SW480 (cell line): Measurements from ENCODE around the gene MAP4K3.
A peak's percentile ranks its signal among the peaks of the same experiment; 100 is the strongest.

Source experiments
- DNase-seq: peaks from one replicate; pipeline ENCODE4 v3.0.0-alpha.2; 2016; ENCODE audit warnings: low spot score

MAP4K3 gene

GRCh38 chr2:39241588-39241987 lies 195.5 kb downstream of the MAP4K3 start:
- no peak for DNase-seq

DNA sequence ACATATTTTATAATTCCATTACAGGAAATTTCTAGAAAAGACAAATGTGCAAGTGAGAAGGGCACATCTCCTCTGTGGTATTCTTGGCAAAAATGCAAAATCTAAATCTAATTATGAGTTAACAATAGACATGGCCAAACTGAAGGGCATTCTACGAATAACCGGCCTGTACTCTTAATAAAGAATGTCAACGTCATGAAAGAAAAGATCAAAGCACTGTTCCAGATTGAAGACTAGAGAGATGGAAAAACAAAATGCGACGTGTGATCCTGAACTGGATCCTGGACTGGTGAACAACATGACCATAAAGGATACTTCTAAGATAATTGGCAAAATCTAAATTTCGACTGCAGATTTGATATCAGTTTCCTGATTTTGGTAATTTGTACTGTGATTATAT lies 196.3 kb downstream of the MAP4K3 start:
- DNase-seq = no peak

DNA sequence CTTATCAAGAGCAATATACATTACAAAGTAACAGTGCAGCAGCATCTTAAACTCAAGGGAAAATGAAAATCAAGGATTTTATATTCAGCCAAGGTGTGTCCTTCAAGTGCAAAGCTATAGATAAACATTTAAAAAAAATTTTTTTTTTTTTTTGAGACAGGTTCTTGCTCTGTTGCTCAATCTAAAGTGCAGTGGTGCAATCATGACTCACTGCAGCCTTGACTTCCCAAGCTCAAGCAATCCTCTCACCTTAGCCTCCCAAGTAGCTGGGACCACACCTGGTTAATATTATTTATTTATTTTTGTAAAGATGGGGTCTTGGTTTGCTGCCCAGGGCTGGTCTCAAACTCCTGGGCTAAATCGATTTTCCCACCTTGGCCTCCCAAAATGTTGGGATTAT lies 202.3 kb downstream of the MAP4K3 start:
- DNase-seq = no peak

DNA sequence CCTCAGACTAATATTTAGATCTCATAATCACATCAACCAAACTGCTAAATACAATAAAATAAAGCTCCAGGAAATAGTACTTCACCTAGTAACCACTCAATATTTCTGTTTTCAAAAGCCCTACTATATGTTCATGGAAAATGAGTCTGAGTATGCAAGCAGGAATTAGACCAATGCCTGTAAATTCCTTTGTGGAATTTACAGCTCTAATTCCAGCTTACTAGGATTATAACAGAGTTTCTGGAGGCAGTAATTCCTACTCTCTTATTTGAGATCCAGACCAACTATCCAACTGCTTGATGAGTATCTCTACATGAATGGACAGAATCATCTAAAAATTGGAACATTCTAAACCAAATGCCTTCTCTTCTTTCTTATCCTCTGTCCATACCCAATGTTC lies 204.9 kb downstream of the MAP4K3 start:
- no peak for DNase-seq

GRCh38 chr2:39228413-39229209 lies 208.5 kb downstream of the MAP4K3 start:
- DNase-seq = no peak

DNA sequence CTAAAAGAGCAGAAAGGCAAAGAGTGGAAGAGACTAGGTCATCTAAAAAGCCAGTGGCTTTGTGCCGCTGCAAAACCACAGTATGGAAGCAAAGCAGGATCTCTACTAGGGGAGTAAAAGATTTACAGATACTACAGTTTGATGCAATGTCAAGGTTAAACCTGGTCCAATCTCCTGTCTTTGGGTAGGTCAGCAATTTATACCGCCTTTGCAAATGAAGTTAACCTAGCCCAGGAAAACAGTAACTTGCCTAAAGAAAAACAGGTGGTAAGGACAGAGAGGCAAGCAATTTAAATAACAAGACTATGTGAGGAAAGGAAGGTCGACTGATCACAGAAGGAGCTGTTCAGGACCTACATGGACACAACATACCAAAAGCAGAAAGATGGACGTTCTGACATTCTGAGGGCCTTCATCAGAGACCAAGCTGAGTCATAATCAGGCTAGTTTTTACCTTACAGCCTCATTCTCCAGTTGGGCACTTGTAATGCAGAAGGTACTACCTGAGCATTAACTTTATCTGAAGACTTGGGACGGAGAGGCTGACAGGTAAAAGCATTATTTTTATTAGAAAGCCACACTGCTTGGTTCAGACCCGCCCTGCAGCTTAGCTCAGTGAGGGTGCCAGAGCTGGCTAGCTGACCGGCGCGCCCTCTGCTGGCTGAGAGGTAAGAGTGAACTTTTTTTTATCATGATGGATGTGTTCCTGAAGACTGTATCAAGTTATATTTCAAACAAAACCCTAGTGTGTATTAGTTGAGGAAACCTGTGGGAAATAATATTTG lies 209.3 kb downstream of the MAP4K3 start:
- peak; percentile 67 for DNase-seq

DNA sequence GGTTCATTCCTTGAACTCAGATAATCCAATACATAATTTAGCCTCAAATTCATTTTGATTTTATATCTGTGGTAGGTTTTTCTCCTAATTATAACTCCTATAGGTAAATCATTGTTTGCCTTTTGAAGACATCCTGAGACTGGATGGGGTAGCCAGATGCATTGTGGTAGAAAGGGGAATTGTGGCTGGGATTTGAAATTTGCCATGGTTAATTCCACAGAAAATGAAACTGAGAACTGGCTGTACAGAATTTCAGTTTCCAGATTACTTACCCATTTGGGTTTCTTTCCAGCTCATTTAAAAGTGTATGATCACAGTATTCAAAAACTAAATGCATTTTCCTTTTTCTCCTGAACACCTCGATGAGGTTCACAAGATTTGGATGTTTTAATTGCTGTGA lies 211.5 kb downstream of the MAP4K3 start:
- DNase-seq = no peak

GRCh38 chr2:39223909-39224308 lies 213.2 kb downstream of the MAP4K3 start:
- DNase-seq = no peak

GRCh38 chr2:39221459-39221858 lies 215.6 kb downstream of the MAP4K3 start:
- no peak for DNase-seq

GRCh38 chr2:39220136-39220535 lies 216.9 kb downstream of the MAP4K3 start:
- DNase-seq = no peak

DNA sequence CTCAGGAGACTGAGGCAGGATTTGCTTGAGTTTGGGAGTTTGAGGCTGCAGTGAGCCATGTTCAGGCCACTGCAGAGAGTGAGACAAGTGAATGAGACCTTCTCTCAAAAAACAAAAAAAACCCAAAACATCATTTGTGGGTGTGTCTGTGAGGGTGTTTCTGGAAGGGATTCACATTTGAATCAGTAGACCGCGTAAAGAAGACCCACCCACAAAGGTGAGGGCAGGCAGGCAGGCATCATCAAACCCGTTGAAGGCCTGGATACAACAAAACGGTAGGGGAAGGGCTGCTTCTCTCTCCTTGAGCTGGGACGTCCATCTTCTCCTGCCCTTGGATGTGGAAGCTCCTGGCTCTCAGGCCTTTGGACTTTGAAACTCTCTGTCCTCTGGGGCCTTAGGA lies 218.7 kb downstream of the MAP4K3 start:
- no peak for DNase-seq

DNA sequence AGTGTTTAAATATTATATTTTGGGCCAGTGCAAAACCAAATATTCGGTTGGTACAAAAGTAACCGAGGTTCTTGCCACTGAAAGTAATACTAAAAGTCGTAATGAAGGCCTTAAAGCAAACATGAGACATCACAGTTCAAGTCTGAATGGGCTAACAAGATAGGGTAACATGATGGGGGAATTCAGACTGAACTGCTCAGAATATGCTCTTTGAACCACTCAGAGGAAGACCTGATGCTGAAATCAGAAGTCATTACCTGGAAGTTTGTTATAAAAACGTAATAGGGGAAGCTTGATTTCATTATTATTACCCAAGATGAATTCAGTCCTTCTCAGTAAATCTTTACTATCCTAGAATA lies 219.9 kb downstream of the MAP4K3 start:
- DNase-seq = peak; percentile 14

GRCh38 chr2:39216346-39217191 lies 220.5 kb downstream of the MAP4K3 start:
- DNase-seq = peak; percentile 87

GRCh38 chr2:39215545-39215944 lies 221.5 kb downstream of the MAP4K3 start:
- DNase-seq = no peak

GRCh38 chr2:39213015-39213414 lies 224.1 kb downstream of the MAP4K3 start:
- no peak for DNase-seq

GRCh38 chr2:39210846-39211245 lies 226.2 kb downstream of the MAP4K3 start:
- DNase-seq = no peak

DNA sequence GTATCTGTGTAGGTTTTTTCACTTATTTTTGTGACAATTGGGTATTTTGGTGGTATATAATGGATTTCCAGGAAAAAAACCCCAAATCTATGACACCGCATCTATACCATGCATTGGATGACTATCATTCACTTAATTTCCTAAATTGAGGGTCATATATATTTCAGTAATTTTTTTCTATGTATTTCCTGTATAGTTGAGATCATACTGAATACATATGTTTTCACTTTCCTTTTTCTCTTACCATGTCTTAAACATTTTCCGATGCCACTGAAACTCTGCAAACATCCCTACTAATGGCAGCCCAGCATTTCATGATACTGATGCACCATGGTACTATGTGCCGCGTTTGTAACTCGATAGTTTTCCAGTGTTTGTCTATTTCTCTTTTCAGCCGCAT lies 233.7 kb downstream of the MAP4K3 start:
- DNase-seq = no peak

DNA sequence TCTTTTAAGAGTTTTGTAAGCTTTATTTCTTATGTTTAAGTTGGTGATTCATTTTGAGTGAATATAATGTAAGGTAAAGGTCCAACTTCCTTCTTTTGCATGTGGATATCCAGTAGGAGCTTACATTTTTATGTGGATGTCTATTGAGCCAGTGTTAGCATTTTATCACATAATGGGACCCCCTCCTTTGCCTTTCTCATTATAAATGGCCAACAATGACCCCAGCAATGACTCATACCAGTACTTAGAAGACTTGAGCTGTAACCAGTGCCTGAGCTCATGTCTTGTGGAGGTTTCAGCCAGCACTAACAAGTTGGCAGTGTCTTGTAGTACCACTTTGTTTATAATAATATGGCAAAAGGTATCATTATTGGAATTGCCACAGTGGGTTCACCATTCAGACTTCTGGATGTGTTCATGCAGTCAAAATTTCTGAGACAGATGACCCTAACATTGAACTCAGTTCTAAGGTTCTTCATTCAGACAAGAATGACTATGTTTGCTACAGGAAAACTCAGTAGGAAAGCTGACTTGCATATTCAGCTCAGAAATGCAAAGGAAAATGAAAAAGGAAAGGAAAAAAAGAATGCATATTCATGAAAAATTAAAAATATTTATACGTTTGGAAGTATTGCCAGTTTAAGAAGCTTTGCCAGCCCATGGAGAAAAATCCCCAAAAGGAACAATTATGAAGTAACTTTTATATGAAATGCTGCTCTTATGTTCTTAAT lies 234.3 kb downstream of the MAP4K3 start:
- no peak for DNase-seq
